ENCODE results near the gene GOLT1A. TPM values are rescaled to one million over a fixed set of nuclear protein-coding genes. Genes with fewer than 3 reads are reported as not detected.

The GOLT1A gene
- total RNA-seq, result 4.2 and 5.0 TPM in 2 replicates
- long read RNA-seq, partial matches to known transcripts, result 1 of 4 reads
- long read RNA-seq, other reads (novel, unspliced or antisense), result 3 of 4 reads

GRCh38 chr1:204213668-204214662 lies at the start of gene GOLT1A:
TSS of gene GOLT1A (minus strand) at chr1:204213988. CDS start at chr1:204213906, 82 bp downstream.
- no peaks in the 10 kb centered on the region for H3K36me3 Mint-ChIP-seq (ENCODE audit: insufficient read depth)
- TF ChIP-seq, protein P1, sequence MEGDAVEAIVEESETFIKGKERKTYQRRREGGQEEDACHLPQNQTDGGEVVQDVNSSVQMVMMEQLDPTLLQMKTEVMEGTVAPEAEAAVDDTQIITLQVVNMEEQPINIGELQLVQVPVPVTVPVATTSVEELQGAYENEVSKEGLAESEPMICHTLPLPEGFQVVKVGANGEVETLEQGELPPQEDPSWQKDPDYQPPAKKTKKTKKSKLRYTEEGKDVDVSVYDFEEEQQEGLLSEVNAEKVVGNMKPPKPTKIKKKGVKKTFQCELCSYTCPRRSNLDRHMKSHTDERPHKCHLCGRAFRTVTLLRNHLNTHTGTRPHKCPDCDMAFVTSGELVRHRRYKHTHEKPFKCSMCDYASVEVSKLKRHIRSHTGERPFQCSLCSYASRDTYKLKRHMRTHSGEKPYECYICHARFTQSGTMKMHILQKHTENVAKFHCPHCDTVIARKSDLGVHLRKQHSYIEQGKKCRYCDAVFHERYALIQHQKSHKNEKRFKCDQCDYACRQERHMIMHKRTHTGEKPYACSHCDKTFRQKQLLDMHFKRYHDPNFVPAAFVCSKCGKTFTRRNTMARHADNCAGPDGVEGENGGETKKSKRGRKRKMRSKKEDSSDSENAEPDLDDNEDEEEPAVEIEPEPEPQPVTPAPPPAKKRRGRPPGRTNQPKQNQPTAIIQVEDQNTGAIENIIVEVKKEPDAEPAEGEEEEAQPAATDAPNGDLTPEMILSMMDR (IDR thresholded peaks at IDR 0.05; ENCODE audit: unreplicated experiment), result peak; percentile 52
- peaks cover 4% of the 10 kb centered on the region for H3K4me1 Mint-ChIP-seq (ENCODE audit: low read depth)
- no peaks in the 10 kb centered on the region for H3K9me3 Mint-ChIP-seq (ENCODE audit: low read depth)
- H3K4me3 Mint-ChIP-seq (ENCODE audit: low read depth), result peak within 1 kb of the TSS; percentile 61
- no peaks in the 10 kb centered on the region for H3K27me3 Mint-ChIP-seq
- DNase-seq (ENCODE audit: low spot score, unreplicated experiment), result peak; percentile 68
- peak within 1 kb of the TSS; percentile 59 for H3K27ac Mint-ChIP-seq

DNA sequence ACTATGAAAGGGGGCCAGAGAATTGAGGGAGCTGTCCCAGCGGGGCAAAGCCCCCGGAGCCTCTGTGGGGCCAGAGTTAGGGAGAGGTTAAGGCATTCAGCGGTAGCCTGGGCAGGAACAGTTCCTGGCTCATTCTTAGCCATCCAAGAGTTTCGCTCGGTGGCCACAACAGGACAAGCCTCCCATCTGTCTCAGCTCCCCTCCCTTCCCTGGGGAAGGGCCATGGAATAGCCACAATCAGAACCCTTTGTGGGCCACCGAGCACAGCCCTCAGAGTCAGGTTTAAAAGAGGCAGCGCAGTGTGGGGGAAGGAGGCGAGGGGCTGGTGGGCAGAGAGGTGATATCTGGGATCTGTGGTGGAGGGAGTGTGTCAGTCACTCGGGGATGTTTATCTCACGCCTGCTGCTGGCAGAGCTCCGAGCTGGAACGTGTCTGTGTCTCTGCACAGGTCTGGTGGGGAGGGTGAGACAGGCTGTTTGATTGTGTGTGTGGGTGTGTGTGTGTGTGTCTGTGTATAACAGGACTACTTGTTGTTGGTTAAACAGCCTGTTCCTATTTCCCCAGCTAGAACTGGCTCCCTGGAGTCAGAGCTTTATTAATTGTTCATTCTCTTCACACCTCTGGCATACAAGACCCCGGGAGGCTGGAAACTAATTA lies 49.6 kb upstream of the GOLT1A start:
- Mint-ChIP-seq H3K36me3 (ENCODE audit: insufficient read depth) (peaks cover 36% of the 10 kb centered on the region), H3K4me1 (ENCODE audit: low read depth) (peaks cover 36% of the 10 kb centered on the region), H3K27ac (peak overlapping the region; percentile 49), H3K27me3 (no peaks in the 10 kb centered on the region), H3K4me3 (ENCODE audit: low read depth) (no peak overlapping the region), H3K9me3 (ENCODE audit: low read depth) (no peaks in the 10 kb centered on the region)
- TF ChIP-seq, protein P1 (IDR thresholded peaks at IDR 0.05; ENCODE audit: unreplicated experiment), result no peak
- DNase-seq (ENCODE audit: low spot score, unreplicated experiment), result no peak

GRCh38 chr1:204262506-204263253 lies 48.9 kb upstream of the GOLT1A start:
- H3K4me3 Mint-ChIP-seq (ENCODE audit: low read depth), result no peak overlapping the region
- TF ChIP-seq, protein P1 (IDR thresholded peaks at IDR 0.05; ENCODE audit: unreplicated experiment), result no peak
- no peaks in the 10 kb centered on the region for H3K9me3 Mint-ChIP-seq (ENCODE audit: low read depth)
- peaks cover 38% of the 10 kb centered on the region for H3K36me3 Mint-ChIP-seq (ENCODE audit: insufficient read depth)
- DNase-seq (ENCODE audit: low spot score, unreplicated experiment), result no peak
- no peaks in the 10 kb centered on the region for H3K27me3 Mint-ChIP-seq
- peak overlapping the region; percentile 52 for H3K27ac Mint-ChIP-seq
- peaks cover 33% of the 10 kb centered on the region for H3K4me1 Mint-ChIP-seq (ENCODE audit: low read depth)

DNA sequence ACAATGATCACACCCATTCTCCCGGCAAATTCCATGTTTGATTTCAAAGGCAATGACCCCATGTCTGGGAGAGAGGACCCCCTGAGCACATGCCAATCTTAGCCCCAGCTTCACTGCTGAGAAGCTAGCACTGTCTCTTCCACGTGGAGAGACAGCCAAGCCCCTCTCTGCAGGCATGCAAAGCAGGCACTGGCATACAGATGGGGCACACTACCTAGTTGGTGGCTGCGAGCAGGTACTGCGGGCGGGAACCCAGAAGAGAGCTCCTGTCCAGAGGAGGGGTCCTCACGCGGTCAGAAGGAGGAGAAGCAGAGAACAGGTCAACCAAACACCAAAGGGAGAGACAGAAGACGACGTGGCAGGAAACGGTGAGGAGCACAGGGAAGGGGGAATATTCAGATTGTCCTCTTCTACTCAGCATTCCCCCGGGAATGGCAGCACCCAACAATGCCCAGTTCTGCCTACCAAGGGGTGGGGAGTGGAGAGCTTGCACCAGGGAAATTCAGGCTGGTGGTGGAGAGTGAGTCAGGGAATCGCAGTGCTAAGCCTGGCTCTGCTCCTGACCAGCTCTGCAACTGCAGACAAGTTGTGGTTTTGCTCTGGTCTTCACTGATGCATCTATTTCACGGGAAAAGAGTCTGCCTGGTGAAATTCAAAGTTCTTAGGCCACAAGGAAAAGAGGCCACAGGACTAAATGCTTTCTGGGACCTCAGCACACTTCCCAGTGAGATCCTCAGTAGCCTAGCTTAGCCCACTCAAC lies 48.1 kb upstream of the GOLT1A start:
- DNase-seq (ENCODE audit: low spot score, unreplicated experiment), result no peak
- Mint-ChIP-seq H3K9me3 (ENCODE audit: low read depth) (no peaks in the 10 kb centered on the region), H3K27me3 (no peaks in the 10 kb centered on the region), H3K4me1 (ENCODE audit: low read depth) (peaks cover 26% of the 10 kb centered on the region), H3K27ac (peak overlapping the region; percentile 91), H3K36me3 (ENCODE audit: insufficient read depth) (peaks cover 35% of the 10 kb centered on the region), H3K4me3 (ENCODE audit: low read depth) (no peak overlapping the region)
- TF ChIP-seq, protein P1 (IDR thresholded peaks at IDR 0.05; ENCODE audit: unreplicated experiment), result no peak

Data from progenitor cell of endocrine pancreas (in vitro differentiated cells).